Right hindlimb (tissue), 1 donor: ENCODE measurements around the gene TRAF3.

ENCODE experiments used
- DNase-seq: peaks from one replicate; pipeline ENCODE4 v3.0.0-alpha.2; 2018

The TRAF3 gene

GRCh38 chr14:102911541-102911951, 134.3 kb downstream of the TRAF3 start:
- no peak for DNase-seq

GRCh38 chr14:102911991-102912761, 134.9 kb downstream of the TRAF3 start:
- no peak for DNase-seq

- no peak for DNase-seq
These were observed 136.3 kb downstream of the TRAF3 start for GRCh38 chr14:102913341-102914211.

GRCh38 chr14:102914474-102915291, 137.4 kb downstream of the TRAF3 start:
- DNase-seq = no peak

- DNase-seq = no peak
These were observed 138.3 kb downstream of the TRAF3 start for GRCh38 chr14:102915292-102916110.

- no peak for DNase-seq
These were observed 139.3 kb downstream of the TRAF3 start for GRCh38 chr14:102916347-102917055.

GRCh38 chr14:102917056-102917385, 139.8 kb downstream of the TRAF3 start:
- DNase-seq = no peak

GRCh38 chr14:102917469-102918211, 140.4 kb downstream of the TRAF3 start:
- no peak for DNase-seq

GRCh38 chr14:102918438-102918837, 141.2 kb downstream of the TRAF3 start:
- no peak for DNase-seq

GRCh38 chr14:102920273-102920997, 143.2 kb downstream of the TRAF3 start:
- DNase-seq = no peak

- no peak for DNase-seq
These were observed 143.7 kb downstream of the TRAF3 start for GRCh38 chr14:102920998-102921304.

GRCh38 chr14:102922490-102923200, 145.4 kb downstream of the TRAF3 start, which contains the start of gene AMN:
AMN (plus strand) TSS chr14:102922663; CDS start chr14:102922689, 26 bp downstream.
- DNase-seq = no peak

GRCh38 chr14:102923201-102923924, 146.1 kb downstream of the TRAF3 start:
- no peak for DNase-seq

- no peak for DNase-seq
These were observed 146.8 kb downstream of the TRAF3 start for GRCh38 chr14:102923925-102924486.

- DNase-seq = no peak
These were observed 147.7 kb downstream of the TRAF3 start for GRCh38 chr14:102924632-102925588.

- DNase-seq = no peak
These were observed 148.4 kb downstream of the TRAF3 start for GRCh38 chr14:102925646-102926045.

- DNase-seq = no peak
These were observed 148.9 kb downstream of the TRAF3 start for GRCh38 chr14:102926104-102926503.
